Aorta (tissue), 5 donors: ENCODE results near the gene EIF3L. TPM values are rescaled to one million over a fixed set of nuclear protein-coding genes. Genes with fewer than 3 reads are reported as not detected.
A peak's percentile ranks its signal among the peaks of the same experiment; 100 is the strongest.

Experiments
- ATAC-seq: fragments of 200-7000 bp; cut with Tn5 transposase; one replicate; pipeline ENCODE4 v1.9.1; 2022; ENCODE audit warnings: moderate library complexity; ENCODE audit not compliant: low FRiP score
- DNase-seq, 2 donors: peaks; one replicate each; pipeline ENCODE4 v3.0.0-alpha.2; 2020
- H3K27ac ChIP-seq, 2 donors: one replicate each; pipeline ENCODE4 v1.5.1; 2013; ENCODE audit warnings: low read length in 2 of 2, mild to moderate bottlenecking in 2 of 2, moderate library complexity in 2 of 2, control low read depth in 1 of 2, inconsistent platforms in 1 of 2, low read depth in 1 of 2
- H3K27me3 ChIP-seq, 2 donors: one replicate each; pipeline ENCODE4 v1.6.1; 2013; ENCODE audit warnings: control low read depth in 1 of 2, low read length in 1 of 2, mild to moderate bottlenecking in 1 of 2, moderate library complexity in 1 of 2; ENCODE audit not compliant: insufficient read depth in 2 of 2, control insufficient read depth in 1 of 2
- H3K36me3 ChIP-seq, 2 donors: one replicate each; pipeline ENCODE4 v1.6.1; 2013; ENCODE audit warnings: control low read depth in 1 of 2, low read length in 1 of 2, mild to moderate bottlenecking in 1 of 2; ENCODE audit not compliant: insufficient read depth in 2 of 2, control insufficient read depth in 1 of 2
- H3K4me1 ChIP-seq, 2 donors: one replicate each; pipeline ENCODE4 v1.6.1; 2013; ENCODE audit warnings: low read length in 2 of 2, control low read depth in 1 of 2, mild to moderate bottlenecking in 1 of 2, moderate library complexity in 1 of 2; ENCODE audit not compliant: insufficient read depth in 2 of 2, control insufficient read depth in 1 of 2
- H3K4me3 ChIP-seq, 2 donors: one replicate each; pipeline ENCODE4 v1.5.1; 2013; ENCODE audit warnings: low read length in 2 of 2, control low read depth in 1 of 2, mild to moderate bottlenecking in 1 of 2
- H3K9me3 ChIP-seq: one replicate; pipeline ENCODE4 v1.6.1; 2013; ENCODE audit warnings: mild to moderate bottlenecking, low read length; ENCODE audit not compliant: control insufficient read depth
- WGBS, 2 donors: extraction: QIAGEN DNeasy Blood & Tissue Kit; methylation state at CpG; one replicate each; pipeline ENCODE4 v1.1.7; 2013; 5-methylcytosine and 5-hydroxymethylcytosine counted together
- intact Hi-C, 2 donors: fragments of 100-400 bp; cut with DNase I; formaldehyde crosslinking; loops; one replicate each; pipeline versions ENCODE4 v1.14.2 to v1.15.0; 2022
- polyA plus RNA-seq, 2 donors: library from polyadenylated mRNA; stranded (reverse); fragments of 200-250 nt; gene quantifications; one replicate each; pipeline ENCODE4 v1.2.3, GENCODE V29; 2013
- total RNA-seq, 2 donors: library from RNA; stranded (reverse); fragmentation: NEBNext Ultra II Directional; extraction: Animal tissue kit (Norgen Biotek cat#: 25700); gene quantifications; one replicate each; pipeline ENCODE4 v1.2.1, GENCODE V29; 2021
- donor health status: healthy with polysubstance abuse.
- donor health status: Bipolar disorder and iron deficiency.
- donor health status: DM: no; HTN: no; CAD: no.
- donor health status: DM: no; HTN: no; CAD: no.
- donor health status: DM: yes; HTN: yes; CAD: no.

EIF3L gene
- total and polyA plus RNA-seq, 4 donors, result 276 to 366 (median 331) TPM

DNA sequence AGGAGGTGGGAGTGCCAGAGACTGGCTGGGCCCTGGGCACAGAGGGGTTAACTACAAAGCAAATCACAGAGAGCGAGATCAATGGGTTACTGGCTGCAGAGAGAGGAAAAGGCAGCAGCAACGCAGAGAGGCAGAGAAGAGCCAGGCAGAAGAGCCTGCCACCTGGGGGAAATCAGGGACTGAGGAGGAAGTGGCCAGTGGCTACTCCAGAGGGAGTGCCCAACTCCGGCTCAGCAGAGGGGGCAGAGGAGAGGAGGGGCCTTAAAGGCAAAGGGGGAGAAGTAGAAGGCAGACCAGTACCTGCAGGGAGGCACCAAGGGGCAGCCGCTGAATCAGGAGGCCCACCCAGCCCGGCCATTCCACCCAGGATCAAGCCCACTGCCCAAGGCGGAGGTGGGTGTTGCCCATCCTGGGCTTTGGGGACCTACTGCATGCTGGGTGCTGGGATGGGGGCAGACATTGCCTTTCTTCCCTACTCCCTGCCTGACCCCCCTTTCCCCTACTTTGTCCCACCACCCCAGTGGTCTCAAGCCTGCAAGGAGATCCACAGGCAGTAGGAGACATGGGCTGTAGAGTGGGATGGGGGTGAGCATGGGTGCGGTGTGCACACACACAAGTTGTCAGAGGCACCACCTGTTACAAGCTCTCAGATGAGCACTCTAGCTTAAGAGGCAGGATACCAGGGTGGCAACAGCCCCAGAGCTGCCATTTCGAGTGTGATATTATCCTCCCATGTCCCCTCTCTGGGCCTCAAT is 27.0 kb upstream of the EIF3L start:
- DNase-seq (no peak), ATAC-seq (no peak)
- Histone ChIP-seq H3K27me3 (no peaks in the 10 kb centered on the region), H3K27ac (no peak overlapping the region), H3K36me3 (no peaks in the 10 kb centered on the region), H3K9me3 (no peaks in the 10 kb centered on the region), H3K4me3 (no peak overlapping the region), H3K4me1 (no peaks in the 10 kb centered on the region)
- 51 to 58% methylated on average over 8 of the region's 8 CpGs for WGBS, 2 donors
- intact Hi-C loops, result loop anchor here in 1 of 2 donors (10.0 kb wide), 1 partner anchor 113 kb away; no protein-coding TSS in a partner anchor

DNA sequence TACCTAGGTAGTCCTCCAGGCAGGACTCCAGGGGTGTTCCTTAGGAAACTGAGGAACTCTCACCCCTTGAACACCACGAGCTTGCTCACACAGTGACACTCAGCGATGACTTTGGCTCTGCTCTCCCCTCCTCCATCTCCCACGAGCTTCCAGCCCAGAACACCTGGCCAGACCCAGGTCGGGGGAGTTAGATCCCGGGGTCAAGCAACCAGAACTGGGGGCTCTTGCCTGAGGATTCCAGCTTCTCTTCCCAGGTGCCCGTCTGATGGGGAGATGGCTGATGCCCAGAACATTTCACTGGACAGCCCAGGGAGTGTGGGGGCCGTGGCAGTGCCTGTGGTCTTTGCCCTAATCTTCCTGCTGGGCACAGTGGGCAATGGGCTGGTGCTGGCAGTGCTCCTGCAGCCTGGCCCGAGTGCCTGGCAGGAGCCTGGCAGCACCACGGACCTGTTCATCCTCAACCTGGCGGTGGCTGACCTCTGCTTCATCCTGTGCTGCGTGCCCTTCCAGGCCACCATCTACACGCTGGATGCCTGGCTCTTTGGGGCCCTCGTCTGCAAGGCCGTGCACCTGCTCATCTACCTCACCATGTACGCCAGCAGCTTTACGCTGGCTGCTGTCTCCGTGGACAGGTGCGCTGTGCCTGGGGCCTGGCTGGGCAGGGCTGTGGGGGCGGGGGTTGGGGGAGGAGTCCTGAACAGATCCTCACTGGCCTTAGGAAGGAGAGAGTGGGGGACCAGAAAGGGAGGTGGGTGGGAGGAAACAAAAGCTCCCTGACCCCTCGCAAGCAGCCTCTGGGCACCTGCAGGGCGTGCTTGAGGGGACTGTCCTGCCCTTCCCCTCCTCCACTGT is 25.9 kb upstream of the EIF3L start, which contains the start of gene GALR3:
Gene GALR3 (plus strand): TSS at position 249 of the 852 bp plus-strand sequence. CDS start 25 bp downstream, at position 274.
- Histone ChIP-seq H3K36me3 (no peaks in the 10 kb centered on the region), H3K4me1 (no peaks in the 10 kb centered on the region), H3K4me3 (no peak within 1 kb of the TSS), H3K27me3 (no peaks in the 10 kb centered on the region), H3K27ac (no peak within 1 kb of the TSS), H3K9me3 (no peaks in the 10 kb centered on the region)
- DNase-seq (no peak), ATAC-seq (no peak)
- intact Hi-C loops, result loop anchor here in 1 of 2 donors (10.0 kb wide), 1 partner anchor 111 kb away; no protein-coding TSS in a partner anchor
- WGBS, 2 donors, result 63 to 65% methylated on average over 21 of the region's 21 CpGs

DNA sequence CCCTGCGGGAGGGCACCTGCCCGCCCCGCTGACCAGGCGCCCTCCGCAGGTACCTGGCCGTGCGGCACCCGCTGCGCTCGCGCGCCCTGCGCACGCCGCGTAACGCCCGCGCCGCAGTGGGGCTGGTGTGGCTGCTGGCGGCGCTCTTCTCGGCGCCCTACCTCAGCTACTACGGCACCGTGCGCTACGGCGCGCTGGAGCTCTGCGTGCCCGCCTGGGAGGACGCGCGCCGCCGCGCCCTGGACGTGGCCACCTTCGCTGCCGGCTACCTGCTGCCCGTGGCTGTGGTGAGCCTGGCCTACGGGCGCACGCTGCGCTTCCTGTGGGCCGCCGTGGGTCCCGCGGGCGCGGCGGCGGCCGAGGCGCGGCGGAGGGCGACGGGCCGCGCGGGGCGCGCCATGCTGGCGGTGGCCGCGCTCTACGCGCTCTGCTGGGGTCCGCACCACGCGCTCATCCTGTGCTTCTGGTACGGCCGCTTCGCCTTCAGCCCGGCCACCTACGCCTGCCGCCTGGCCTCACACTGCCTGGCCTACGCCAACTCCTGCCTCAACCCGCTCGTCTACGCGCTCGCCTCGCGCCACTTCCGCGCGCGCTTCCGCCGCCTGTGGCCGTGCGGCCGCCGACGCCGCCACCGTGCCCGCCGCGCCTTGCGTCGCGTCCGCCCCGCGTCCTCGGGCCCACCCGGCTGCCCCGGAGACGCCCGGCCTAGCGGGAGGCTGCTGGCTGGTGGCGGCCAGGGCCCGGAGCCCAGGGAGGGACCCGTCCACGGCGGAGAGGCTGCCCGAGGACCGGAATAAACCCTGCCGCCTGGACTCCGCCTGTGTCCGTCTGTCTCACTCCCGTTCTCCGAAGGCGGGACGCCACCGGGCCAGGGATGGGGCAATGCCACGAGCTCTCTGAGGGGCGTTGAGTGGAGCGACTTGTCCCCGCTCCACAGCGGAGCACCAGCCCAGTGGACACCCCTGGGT is 24.3 kb upstream of the EIF3L start:
- intact Hi-C loops, result loop anchor here in 1 of 2 donors (10.0 kb wide), 1 partner anchor 110 kb away; no protein-coding TSS in a partner anchor
- Histone ChIP-seq H3K4me1 (no peaks in the 10 kb centered on the region), H3K27me3 (no peaks in the 10 kb centered on the region), H3K27ac (no peak overlapping the region), H3K4me3 (peak overlapping the region; percentile 11 to 24), H3K9me3 (no peaks in the 10 kb centered on the region), H3K36me3 (no peaks in the 10 kb centered on the region)
- WGBS, 2 donors, result 7 to 8% methylated on average over 98 to 135 of the region's 135 CpGs
- ATAC-seq, result no peak
- DNase-seq, result no peak

DNA sequence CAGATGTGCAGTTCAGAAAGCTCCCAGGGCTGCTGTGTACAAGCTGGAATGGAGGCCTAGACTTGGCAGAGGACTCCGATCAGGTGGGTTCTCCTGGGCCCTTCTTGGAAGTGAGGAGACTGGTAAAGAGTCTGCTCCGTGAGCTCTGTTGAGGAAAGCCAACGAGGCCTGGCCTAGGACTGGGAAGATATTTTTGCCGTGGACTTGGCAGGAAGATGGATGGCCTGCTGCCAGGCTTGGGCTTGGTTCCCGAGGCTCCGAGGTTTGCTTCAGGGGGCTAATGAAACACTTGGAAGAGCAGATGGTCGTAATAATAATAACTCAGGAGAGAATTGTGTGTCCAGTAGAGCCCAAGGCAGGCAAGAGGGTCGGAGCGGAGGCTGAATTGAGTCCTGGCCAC is 22.2 kb upstream of the EIF3L start:
- peak; percentile 64 for ATAC-seq
- Histone ChIP-seq H3K36me3 (peaks cover 0 to 4% of the 10 kb centered on the region in 2 donors), H3K4me1 (no peaks in the 10 kb centered on the region), H3K27ac (peak overlapping the region in 1 of 2 donors; percentile 41), H3K4me3 (no peak overlapping the region), H3K27me3 (no peaks in the 10 kb centered on the region), H3K9me3 (no peaks in the 10 kb centered on the region)
- intact Hi-C loops, result loop anchor here in 1 of 2 donors (10.0 kb wide), 1 partner anchor 108 kb away; no protein-coding TSS in a partner anchor
- 7 to 9% methylated on average over 9 of the region's 9 CpGs for WGBS, 2 donors
- DNase-seq, result no peak

DNA sequence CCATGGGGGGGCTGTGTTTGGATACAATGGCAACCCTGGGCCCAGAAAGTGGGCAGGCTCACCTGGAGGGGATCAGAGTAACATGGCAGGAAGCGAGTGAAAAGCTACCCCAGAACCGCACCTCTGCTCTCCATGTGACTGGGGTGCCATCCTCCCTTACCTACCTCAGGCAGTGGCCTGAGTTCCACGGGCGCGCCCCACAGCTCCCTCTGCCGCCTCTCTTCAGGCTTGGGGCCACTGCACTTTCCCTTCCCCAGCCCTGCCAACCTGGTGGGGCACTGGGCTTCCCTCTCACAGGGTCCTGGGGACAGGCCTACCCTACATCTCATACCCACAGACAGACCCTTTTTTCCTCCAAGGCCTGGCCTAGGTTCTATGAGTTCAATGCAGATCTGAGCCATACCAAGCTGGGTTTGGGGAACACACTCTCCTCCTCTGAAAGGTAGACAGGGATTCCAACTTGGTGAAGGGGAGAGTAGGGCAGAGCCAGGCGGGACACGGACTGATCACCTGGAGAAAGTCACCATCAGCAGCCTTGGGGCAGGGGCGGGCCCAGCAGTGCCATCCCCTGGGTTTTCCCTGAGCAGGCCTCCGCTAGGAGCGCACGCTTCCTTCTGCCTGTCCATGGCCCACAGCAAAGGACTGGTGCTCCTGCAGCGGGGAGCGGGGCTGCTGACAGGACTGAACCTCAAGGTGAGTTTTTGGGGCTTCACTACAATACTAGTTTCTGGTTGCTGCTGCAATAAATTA is 19.0 kb upstream of the EIF3L start:
- intact Hi-C loops, result no loop called here
- Histone ChIP-seq H3K9me3 (no peaks in the 10 kb centered on the region), H3K36me3 (peaks cover 0 to 14% of the 10 kb centered on the region in 2 donors), H3K27ac (no peak overlapping the region), H3K4me1 (no peaks in the 10 kb centered on the region), H3K27me3 (no peaks in the 10 kb centered on the region), H3K4me3 (no peak overlapping the region)
- DNase-seq, result no peak
- no peak for ATAC-seq
- 90 to 94% methylated on average over 13 to 14 of the region's 14 CpGs for WGBS, 2 donors

DNA sequence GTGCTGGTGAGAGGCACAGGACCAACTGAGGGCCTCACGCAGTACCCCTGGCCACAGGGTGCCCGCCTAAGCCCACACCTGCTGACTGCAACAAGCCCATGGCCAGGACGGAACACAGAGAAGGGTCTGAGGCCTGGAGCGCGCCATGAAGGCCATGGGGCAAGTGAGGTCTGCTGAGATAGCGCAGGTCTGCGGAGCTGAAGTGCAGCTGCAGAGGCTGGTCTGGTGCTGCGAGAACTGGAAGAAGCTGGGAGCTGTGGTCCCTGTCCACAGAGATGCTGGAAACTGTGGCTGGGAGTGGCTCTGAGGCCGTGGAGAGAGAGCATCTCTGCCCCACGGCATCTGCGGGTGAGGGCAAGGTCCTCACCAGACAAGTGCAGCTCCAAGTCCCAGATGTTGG is 17.7 kb upstream of the EIF3L start:
- WGBS, 2 donors, result 96% methylated on average over 11 of the region's 11 CpGs
- Histone ChIP-seq H3K27me3 (no peaks in the 10 kb centered on the region), H3K27ac (no peak overlapping the region), H3K36me3 (peaks cover 0 to 14% of the 10 kb centered on the region in 2 donors), H3K4me1 (no peaks in the 10 kb centered on the region), H3K4me3 (no peak overlapping the region), H3K9me3 (no peaks in the 10 kb centered on the region)
- DNase-seq (no peak), ATAC-seq (no peak)
- intact Hi-C loops, result no loop called here

DNA sequence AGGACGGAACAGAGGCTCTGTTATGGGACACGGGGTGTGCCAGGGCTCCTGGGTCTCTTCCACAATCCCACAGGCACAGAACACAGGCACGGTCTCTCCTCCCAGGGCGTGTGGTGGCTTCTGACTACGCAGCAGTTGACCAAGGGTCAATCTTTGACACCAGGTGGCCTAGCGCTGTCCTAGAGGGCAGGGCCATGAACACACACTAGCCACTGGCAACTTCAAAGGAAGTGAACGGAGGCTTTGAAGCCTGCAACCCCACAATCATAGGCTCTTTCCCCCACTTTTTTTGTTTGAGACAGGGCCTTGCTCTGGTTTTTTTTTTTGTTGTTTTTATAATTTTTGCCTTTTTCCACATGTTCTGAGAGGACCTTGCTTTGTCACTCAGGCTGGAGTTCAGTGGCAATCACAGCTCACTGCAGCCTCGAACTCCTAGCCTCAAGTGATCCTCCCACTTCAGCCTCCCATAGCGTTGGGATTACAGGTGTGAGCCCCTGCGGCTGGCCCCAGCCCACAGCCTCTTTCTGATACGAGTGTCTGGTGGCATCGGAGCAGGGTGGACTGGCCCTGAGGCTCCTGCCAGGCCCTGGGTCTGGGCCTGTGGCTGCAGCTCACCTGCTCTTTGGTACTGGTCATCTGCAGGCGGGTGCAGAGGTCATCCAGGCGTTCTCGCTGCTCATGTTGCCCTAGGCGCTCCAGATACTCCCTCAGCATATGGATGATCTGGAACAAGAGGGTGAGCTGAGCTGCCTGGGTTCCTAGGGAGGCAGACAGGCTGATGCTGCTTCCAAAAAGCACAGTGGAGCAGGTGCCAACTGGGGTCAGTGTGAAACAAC is 17.0 kb upstream of the EIF3L start:
- peaks cover 0 to 14% of the 10 kb centered on the region in 2 donors for H3K36me3 ChIP-seq
- H3K4me3 ChIP-seq, result no peak overlapping the region
- H3K27me3 ChIP-seq, result no peaks in the 10 kb centered on the region
- ATAC-seq (no peak), DNase-seq (no peak)
- no peak overlapping the region for H3K27ac ChIP-seq
- intact Hi-C loops, result no loop called here
- H3K9me3 ChIP-seq, result no peaks in the 10 kb centered on the region
- no peaks in the 10 kb centered on the region for H3K4me1 ChIP-seq
- WGBS, 2 donors, result 92 to 93% methylated on average over 16 of the region's 16 CpGs
